ENCODE results near the gene YPEL1.

DNA sequence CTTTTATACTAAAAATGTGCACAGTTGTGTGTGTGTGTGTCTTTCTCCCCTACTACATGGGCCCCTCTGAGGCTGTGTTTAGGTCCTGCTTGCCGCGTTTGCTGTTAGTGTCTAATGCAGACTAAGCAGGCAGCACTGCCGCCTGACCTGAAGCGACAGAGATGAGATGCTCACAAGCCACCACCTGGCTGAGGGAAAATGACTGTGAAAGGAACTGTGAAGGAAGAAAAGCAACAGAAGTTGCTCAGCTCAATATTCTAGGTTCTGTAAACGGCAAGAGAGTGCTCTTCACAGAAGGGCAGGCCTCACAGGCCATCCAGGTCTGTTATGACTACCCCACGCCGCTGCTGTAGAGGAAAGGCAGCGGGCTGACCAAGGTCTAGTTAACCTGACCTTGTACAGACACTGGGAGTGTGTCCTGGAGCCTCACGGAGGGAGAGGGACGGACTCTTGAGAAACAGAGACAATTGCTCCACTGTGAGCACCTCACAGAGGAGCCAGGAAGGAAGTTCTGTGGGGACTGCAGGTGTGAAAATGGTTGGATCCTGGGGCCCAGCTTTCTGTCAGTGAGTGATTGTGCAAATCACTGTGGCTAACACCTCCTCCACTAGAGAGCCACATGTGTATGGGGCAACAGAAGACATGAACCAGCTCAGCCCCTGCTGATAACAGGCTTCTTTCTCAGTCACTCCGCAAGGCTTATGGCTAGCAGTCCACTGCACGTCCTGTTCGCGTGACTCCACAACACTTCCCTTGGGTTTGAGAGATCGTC lies 31.3 kb upstream of the YPEL1 start:
- TF ChIP-seq, protein P1, sequence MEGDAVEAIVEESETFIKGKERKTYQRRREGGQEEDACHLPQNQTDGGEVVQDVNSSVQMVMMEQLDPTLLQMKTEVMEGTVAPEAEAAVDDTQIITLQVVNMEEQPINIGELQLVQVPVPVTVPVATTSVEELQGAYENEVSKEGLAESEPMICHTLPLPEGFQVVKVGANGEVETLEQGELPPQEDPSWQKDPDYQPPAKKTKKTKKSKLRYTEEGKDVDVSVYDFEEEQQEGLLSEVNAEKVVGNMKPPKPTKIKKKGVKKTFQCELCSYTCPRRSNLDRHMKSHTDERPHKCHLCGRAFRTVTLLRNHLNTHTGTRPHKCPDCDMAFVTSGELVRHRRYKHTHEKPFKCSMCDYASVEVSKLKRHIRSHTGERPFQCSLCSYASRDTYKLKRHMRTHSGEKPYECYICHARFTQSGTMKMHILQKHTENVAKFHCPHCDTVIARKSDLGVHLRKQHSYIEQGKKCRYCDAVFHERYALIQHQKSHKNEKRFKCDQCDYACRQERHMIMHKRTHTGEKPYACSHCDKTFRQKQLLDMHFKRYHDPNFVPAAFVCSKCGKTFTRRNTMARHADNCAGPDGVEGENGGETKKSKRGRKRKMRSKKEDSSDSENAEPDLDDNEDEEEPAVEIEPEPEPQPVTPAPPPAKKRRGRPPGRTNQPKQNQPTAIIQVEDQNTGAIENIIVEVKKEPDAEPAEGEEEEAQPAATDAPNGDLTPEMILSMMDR (IDR thresholded peaks at IDR 0.05): no peak
- no peak for TF ChIP-seq POLR2A (IDR thresholded peaks at IDR 0.05)

All from esophagus squamous epithelium (tissue), 4 donors.